EH (cell line): Measurements from ENCODE around the gene FLT3LG.

Experiments used
- DNase-seq: peaks from one replicate; pipeline ENCODE4 v3.0.0-alpha.2; 2015; ENCODE audit warnings: low read depth

FLT3LG gene

GRCh38 chr19:49518033-49518432, 44.0 kb downstream of the FLT3LG start:
- no peak for DNase-seq

GRCh38 chr19:49520705-49521319, 46.8 kb downstream of the FLT3LG start:
- DNase-seq: no peak

DNA sequence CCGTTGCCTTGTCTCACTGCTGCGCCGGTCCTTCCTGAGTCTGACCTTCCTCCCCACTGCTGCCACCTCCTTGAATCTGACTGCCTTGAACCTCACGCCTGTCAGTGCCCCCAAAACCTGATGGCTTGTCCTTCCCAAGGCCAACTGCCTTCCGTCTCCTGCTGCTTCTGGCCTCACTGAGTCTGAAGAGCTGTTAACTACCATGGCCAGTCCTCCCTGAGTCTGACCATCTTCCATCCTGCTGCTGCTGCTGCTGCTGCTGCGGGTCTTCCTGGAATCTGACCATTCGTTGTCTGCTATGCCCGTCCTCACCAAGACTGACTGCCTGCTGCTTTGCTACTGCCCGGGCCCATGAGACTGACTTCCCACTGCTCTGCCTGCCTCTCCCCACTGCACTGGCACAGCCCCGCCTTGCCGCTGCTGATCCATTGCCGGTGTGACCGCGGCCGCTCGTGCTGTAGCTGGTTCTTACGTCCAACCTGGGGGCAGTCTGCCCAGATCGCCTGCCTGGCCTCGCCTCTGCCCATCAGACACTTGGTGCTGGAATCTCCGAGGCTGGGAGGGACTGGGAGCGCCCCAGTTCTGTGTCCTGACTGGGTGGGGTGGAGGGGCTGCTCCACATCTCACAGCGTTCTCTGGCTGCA, 50.9 kb downstream of the FLT3LG start:
- no peak for DNase-seq

GRCh38 chr19:49528211-49528771, 54.3 kb downstream of the FLT3LG start:
- DNase-seq: peak; percentile 84

- no peak for DNase-seq
Measured at GRCh38 chr19:49530708-49531107, 56.7 kb downstream of the FLT3LG start.

DNA sequence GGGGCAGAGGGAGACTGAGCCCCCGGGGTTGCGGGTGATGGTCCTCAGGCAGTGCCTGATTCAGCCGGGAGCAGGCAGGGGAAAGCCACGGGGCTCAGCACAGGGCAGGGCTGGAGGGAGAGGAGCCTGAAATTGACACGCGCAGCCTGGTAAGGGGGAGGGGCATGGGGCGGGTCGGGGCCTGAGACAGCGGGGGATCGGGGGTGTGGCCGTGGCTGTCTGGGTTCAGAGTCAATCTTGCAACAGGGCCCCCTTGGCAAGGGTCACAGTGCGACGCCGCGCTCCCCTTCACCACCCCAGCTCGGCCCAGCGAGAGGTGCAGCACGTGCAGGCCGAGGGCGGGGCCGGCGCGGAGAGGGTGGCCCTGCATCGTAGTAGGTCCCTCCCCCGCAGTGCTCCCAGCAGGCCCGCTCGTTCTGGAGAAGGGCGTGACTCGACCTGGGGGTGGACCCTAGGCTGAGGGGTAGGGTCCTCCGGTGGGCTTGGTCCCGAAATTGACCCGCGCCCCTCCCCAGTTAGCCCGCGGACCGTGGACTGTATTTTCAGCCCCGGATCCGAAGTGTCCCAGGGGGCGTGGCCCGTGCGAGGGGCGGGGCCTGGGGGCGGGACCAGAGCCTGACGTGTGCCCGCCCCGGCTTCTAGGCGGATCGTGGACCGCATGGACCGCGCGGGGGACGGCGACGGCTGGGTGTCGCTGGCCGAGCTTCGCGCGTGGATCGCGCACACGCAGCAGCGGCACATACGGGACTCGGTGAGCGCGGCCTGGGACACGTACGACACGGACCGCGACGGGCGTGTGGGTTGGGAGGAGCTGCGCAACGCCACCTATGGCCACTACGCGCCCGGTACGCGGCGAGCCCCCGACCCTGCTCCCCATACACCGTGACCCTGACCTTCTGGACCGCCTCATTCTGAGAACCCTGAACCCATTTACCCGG, 59.8 kb downstream of the FLT3LG start:
- peak; percentile 62 for DNase-seq

DNA sequence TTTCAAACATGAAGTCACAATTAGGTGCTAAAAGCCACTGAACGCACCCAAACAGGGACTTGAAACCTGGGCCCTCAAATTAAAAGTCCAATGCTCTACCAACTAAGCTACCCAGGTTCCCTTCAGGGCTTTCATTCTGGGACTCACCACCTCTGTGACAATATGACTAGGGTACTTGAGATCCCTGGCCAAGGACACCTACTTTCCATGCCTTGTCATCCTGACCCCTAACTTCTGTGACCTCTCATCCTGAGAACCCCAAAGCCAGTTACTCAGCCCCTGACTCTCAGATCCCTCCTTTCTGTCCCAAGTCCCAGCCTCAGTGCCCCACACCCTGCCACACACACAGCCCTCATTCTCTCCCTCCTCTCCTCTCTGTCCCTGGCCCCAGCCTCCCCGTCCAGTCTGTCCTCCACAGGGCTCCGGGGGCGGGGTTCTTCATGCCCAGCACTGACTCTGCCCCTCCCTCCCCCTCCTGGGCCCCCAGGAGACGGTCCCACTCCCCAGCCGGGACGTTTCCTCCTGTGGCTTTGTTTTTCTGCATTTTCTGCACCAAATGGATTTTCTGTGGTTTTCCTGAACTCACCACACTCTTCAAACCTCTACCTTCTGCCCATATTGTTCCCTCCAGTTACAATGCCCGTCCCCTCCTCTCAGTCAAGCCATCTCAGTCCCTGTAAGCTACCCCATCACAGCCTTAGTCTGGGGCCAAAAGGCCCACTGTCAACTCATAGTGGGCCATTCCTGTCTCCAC, 60.8 kb downstream of the FLT3LG start:
- no peak for DNase-seq
